GM19023 (cell line): Measurements from ENCODE around the gene CALCOCO1.

Experiments
- ATAC-seq: cut with Tn5 transposase; IDR thresholded peaks from one replicate; pipeline ENCODE4 v1.9.1; 2021; ENCODE audit warnings: mild to moderate bottlenecking, moderate library complexity; ENCODE audit not compliant: unreplicated experiment

CALCOCO1 gene

GRCh38 chr12:53670308-53670707 is 56.9 kb downstream of the CALCOCO1 start:
- no peak for ATAC-seq

GRCh38 chr12:53667080-53667479 is 60.2 kb downstream of the CALCOCO1 start:
- ATAC-seq, result no peak

GRCh38 chr12:53664936-53665335 is 62.3 kb downstream of the CALCOCO1 start:
- no peak for ATAC-seq

- no peak for ATAC-seq
These were observed 63.1 kb downstream of the CALCOCO1 start for GRCh38 chr12:53664191-53664590.

- no peak for ATAC-seq
These were observed 67.2 kb downstream of the CALCOCO1 start for GRCh38 chr12:53660041-53660440.

- ATAC-seq, result no peak
These were observed 67.7 kb downstream of the CALCOCO1 start for GRCh38 chr12:53659571-53659981.

GRCh38 chr12:53659011-53659551 is 68.2 kb downstream of the CALCOCO1 start:
- no peak for ATAC-seq
